HEK293 (cell line): ENCODE data around the gene ASPHD1.

Experiments used
- SP2 ChIP-seq: fragments of 450-650 bp; formaldehyde crosslinking; IDR thresholded peaks from 2 replicates; pipeline ENCODE4 v1.5.1; 2016; ENCODE audit warnings: missing biosample characterization, missing genetic modification characterization
- ZBTB17 ChIP-seq: fragments of 450-650 bp; formaldehyde crosslinking; IDR thresholded peaks from 2 replicates; pipeline ENCODE4 v1.5.1; 2016; ENCODE audit warnings: missing biosample characterization, missing genetic modification characterization
- ZSCAN30 ChIP-seq: fragments of 450-650 bp; IDR thresholded peaks from 2 replicates; pipeline ENCODE4 v1.5.1; 2018; ENCODE audit warnings: missing biosample characterization, mild to moderate bottlenecking, missing genetic modification characterization, moderate library complexity
- TF ChIP-seq, protein P1 (sequence below): fragments of 450-650 bp; formaldehyde crosslinking; IDR thresholded peaks from 2 replicates; pipeline ENCODE4 v1.5.1; 2016; ENCODE audit warnings: missing biosample characterization, missing genetic modification characterization
- TF ChIP-seq, protein P2 (sequence below): fragments of 450-650 bp; formaldehyde crosslinking; IDR thresholded peaks from 2 replicates; pipeline ENCODE4 v1.5.1; 2017; ENCODE audit warnings: missing biosample characterization, missing genetic modification characterization
- TF ChIP-seq, protein P3 (sequence below): fragments of 450-650 bp; formaldehyde crosslinking; IDR thresholded peaks from 2 replicates; pipeline ENCODE4 v1.5.1; 2017; ENCODE audit warnings: missing biosample characterization, missing genetic modification characterization

DNA sequence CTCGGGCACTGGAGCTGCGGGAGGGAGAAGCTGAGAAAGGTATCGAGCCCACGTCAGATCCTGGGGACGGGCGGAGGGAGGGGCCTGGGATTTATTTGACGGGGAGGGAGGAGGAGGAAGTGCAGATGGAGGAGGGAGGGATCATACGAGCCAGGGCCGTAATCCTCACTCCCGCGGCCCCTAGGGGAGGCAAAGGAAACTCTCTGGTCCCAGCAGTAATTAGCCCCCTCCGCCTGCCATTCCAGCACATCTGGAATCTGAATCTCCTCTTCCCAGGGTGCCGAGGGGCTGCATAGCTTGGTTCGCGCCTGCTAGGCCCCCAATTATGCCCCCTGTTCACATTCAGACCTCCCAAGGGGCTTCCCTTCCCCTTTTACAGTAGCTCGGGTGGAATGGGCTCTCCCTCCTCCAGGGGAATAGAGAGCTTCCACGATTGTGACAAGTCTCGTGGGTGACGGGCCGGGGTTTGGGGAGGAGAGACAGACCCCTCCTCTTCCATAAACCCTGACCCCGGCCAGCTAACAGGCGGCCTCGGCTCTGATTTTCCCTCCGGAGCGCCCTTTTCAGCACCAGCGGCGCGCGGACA is 679 bp upstream of the ASPHD1 start, which contains the start of gene SEZ6L2:
- TF ChIP-seq, protein P1, sequence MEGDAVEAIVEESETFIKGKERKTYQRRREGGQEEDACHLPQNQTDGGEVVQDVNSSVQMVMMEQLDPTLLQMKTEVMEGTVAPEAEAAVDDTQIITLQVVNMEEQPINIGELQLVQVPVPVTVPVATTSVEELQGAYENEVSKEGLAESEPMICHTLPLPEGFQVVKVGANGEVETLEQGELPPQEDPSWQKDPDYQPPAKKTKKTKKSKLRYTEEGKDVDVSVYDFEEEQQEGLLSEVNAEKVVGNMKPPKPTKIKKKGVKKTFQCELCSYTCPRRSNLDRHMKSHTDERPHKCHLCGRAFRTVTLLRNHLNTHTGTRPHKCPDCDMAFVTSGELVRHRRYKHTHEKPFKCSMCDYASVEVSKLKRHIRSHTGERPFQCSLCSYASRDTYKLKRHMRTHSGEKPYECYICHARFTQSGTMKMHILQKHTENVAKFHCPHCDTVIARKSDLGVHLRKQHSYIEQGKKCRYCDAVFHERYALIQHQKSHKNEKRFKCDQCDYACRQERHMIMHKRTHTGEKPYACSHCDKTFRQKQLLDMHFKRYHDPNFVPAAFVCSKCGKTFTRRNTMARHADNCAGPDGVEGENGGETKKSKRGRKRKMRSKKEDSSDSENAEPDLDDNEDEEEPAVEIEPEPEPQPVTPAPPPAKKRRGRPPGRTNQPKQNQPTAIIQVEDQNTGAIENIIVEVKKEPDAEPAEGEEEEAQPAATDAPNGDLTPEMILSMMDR (tag by site-specific recombination), result peak; percentile 79; the same call in 1 of the 2 replicates
- peak; percentile 53; the same call in 1 of the 2 replicates for TF ChIP-seq ZBTB17 (tag by site-specific recombination)
- no peak for TF ChIP-seq ZSCAN30 (tag by site-specific recombination)
- TF ChIP-seq, protein P2, sequence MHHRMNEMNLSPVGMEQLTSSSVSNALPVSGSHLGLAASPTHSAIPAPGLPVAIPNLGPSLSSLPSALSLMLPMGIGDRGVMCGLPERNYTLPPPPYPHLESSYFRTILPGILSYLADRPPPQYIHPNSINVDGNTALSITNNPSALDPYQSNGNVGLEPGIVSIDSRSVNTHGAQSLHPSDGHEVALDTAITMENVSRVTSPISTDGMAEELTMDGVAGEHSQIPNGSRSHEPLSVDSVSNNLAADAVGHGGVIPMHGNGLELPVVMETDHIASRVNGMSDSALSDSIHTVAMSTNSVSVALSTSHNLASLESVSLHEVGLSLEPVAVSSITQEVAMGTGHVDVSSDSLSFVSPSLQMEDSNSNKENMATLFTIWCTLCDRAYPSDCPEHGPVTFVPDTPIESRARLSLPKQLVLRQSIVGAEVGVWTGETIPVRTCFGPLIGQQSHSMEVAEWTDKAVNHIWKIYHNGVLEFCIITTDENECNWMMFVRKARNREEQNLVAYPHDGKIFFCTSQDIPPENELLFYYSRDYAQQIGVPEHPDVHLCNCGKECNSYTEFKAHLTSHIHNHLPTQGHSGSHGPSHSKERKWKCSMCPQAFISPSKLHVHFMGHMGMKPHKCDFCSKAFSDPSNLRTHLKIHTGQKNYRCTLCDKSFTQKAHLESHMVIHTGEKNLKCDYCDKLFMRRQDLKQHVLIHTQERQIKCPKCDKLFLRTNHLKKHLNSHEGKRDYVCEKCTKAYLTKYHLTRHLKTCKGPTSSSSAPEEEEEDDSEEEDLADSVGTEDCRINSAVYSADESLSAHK (tag by site-specific recombination), result peak; percentile 80
- TF ChIP-seq SP2 (tag by site-specific recombination), result peak; percentile 94
- TF ChIP-seq, protein P3, sequence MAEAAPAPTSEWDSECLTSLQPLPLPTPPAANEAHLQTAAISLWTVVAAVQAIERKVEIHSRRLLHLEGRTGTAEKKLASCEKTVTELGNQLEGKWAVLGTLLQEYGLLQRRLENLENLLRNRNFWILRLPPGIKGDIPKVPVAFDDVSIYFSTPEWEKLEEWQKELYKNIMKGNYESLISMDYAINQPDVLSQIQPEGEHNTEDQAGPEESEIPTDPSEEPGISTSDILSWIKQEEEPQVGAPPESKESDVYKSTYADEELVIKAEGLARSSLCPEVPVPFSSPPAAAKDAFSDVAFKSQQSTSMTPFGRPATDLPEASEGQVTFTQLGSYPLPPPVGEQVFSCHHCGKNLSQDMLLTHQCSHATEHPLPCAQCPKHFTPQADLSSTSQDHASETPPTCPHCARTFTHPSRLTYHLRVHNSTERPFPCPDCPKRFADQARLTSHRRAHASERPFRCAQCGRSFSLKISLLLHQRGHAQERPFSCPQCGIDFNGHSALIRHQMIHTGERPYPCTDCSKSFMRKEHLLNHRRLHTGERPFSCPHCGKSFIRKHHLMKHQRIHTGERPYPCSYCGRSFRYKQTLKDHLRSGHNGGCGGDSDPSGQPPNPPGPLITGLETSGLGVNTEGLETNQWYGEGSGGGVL (tag by site-specific recombination), result peak; percentile 96
